Measurements from ENCODE around the gene DRD3. TPM values are rescaled to one million over a fixed set of nuclear protein-coding genes. Genes with fewer than 3 reads are reported as not detected.

DRD3 gene
- total RNA-seq, 2 experiments from 2014 or later = not detected

DNA sequence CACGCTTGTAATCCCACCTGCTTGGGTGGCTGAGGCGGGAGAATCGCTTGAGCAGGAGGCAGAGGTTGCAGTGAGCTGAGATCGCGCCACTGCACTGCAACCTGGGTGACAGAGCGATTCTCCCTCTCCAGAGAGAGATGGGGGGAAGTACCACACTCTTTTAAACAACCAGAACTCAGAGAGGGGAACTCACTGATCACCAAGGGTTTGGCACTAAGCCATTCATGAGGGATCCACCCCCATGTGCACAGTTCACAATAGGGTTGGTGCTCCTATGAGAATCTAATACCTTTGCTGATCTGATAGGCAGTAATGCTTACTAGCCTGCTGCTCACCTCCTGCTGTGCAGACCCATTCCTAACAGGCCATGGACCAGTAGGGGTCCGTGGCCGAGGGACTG lies 70.7 kb downstream of the DRD3 start:
- no peaks in the 10 kb centered on the region for H3K9me2 ChIP-seq (ENCODE audit: insufficient read depth, low read length)
- CTCF ChIA-PET (ENCODE audit: unreplicated experiment) = no interaction called here
- H3K79me2 ChIP-seq (ENCODE audit: insufficient read depth, low read depth, low read length) = no peaks in the 10 kb centered on the region
- no peaks in the 10 kb centered on the region for H4K20me1 ChIP-seq (ENCODE audit: insufficient read depth, low read length)
- no peak overlapping the region for H3K4me3 ChIP-seq (ENCODE audit: low read depth, low read length, poor library complexity, severe bottlenecking)
- TF ChIP-seq EZH2phosphoT487 (IDR thresholded peaks at IDR 0.05; ENCODE audit: borderline replicate concordance, low read depth, low read length) = no peak
- TF ChIP-seq, protein P1, sequence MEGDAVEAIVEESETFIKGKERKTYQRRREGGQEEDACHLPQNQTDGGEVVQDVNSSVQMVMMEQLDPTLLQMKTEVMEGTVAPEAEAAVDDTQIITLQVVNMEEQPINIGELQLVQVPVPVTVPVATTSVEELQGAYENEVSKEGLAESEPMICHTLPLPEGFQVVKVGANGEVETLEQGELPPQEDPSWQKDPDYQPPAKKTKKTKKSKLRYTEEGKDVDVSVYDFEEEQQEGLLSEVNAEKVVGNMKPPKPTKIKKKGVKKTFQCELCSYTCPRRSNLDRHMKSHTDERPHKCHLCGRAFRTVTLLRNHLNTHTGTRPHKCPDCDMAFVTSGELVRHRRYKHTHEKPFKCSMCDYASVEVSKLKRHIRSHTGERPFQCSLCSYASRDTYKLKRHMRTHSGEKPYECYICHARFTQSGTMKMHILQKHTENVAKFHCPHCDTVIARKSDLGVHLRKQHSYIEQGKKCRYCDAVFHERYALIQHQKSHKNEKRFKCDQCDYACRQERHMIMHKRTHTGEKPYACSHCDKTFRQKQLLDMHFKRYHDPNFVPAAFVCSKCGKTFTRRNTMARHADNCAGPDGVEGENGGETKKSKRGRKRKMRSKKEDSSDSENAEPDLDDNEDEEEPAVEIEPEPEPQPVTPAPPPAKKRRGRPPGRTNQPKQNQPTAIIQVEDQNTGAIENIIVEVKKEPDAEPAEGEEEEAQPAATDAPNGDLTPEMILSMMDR (conservative IDR thresholded peaks at IDR 0.05; ENCODE audit: low read length) = no peak
- H3K4me1 ChIP-seq (ENCODE audit: insufficient read depth, low read length, poor library complexity, severe bottlenecking) = no peaks in the 10 kb centered on the region
- no peaks in the 10 kb centered on the region for H3K9me3 ChIP-seq (ENCODE audit: low read length)
- DNase-seq (ENCODE audit: low spot score) = no peak
- no peak overlapping the region for H3K4me2 ChIP-seq (ENCODE audit: low read length)
- POLR2A ChIA-PET = no interaction called here
- no peaks in the 10 kb centered on the region for H3K36me3 ChIP-seq (ENCODE audit: insufficient read depth, low read length)
- no TSS peak for BruUV-seq (replicated peaks)
- H2AFZ ChIP-seq (ENCODE audit: low read length) = no peak overlapping the region
- no peak overlapping the region for H3K27ac ChIP-seq (ENCODE audit: low read depth, low read length, poor library complexity, severe bottlenecking)
- intact Hi-C loops (cut with micrococcal nuclease; ENCODE audit: unreplicated experiment) = no loop called here

DNA sequence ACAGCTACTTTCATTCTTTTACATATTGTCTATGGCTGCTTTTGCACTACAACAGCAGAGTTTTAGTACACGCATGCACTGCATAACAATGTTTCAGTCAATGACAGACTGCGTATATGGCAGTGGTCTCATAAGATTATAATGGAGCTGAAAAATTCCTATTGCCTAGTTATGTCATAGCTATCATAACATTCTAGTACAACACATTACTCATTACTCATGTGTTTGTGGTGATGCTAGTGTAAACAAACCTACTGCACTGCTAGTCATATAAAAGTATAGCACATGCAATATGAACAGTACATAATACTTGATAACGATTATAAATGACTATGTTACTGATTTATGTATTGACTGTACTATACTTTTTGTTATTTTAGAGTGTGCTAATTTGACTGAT lies 74.4 kb downstream of the DRD3 start:
- ChIA-PET POLR2A (interaction anchor here (0.6 to 0.7 kb wide), 2 partner anchors 518 to 580 kb away, joined by 3 read pairs; no protein-coding TSS in a partner anchor), CTCF (ENCODE audit: unreplicated experiment) (no interaction called here)
- no peaks in the 10 kb centered on the region for H3K4me1 ChIP-seq (ENCODE audit: insufficient read depth, low read length, poor library complexity, severe bottlenecking)
- H3K4me3 ChIP-seq (ENCODE audit: low read depth, low read length, poor library complexity, severe bottlenecking) = no peak overlapping the region
- H3K9me2 ChIP-seq (ENCODE audit: insufficient read depth, low read length) = no peaks in the 10 kb centered on the region
- no peaks in the 10 kb centered on the region for H3K9me3 ChIP-seq (ENCODE audit: low read length)
- H4K20me1 ChIP-seq (ENCODE audit: insufficient read depth, low read length) = no peaks in the 10 kb centered on the region
- no peak overlapping the region for H2AFZ ChIP-seq (ENCODE audit: low read length)
- no peak overlapping the region for H3K27ac ChIP-seq (ENCODE audit: low read depth, low read length, poor library complexity, severe bottlenecking)
- H3K4me2 ChIP-seq (ENCODE audit: low read length) = no peak overlapping the region
- intact Hi-C loops (cut with micrococcal nuclease; ENCODE audit: unreplicated experiment) = no loop called here
- no peak for TF ChIP-seq EZH2phosphoT487 (IDR thresholded peaks at IDR 0.05; ENCODE audit: borderline replicate concordance, low read depth, low read length)
- TF ChIP-seq, protein P1 (conservative IDR thresholded peaks at IDR 0.05; ENCODE audit: low read length) = no peak
- no peaks in the 10 kb centered on the region for H3K36me3 ChIP-seq (ENCODE audit: insufficient read depth, low read length)
- no peak for DNase-seq (ENCODE audit: low spot score)
- no TSS peak for BruUV-seq (replicated peaks)
- no peaks in the 10 kb centered on the region for H3K79me2 ChIP-seq (ENCODE audit: insufficient read depth, low read depth, low read length)

DNA sequence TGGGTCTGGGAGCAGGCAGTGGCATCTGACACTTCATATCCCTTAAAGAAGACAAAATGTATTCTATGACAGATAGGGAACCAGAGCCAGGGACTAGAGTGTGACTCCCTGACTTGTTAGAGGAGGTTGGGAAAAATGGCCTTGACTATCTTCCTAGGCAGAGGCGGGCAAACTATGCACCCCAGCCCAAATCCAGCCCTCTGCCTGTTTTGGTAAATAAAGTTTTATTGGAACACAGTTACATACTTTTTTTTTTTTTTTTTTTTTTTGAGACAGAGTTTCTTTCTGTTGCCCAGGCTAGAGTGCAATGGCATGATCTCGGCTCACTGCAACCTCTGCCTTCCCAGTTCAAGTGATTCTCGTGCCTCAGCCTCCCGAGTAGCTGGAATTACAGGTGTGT lies 75.0 kb downstream of the DRD3 start:
- H3K4me3 ChIP-seq (ENCODE audit: low read depth, low read length, poor library complexity, severe bottlenecking) = no peak overlapping the region
- H3K4me2 ChIP-seq (ENCODE audit: low read length) = no peak overlapping the region
- H3K9me3 ChIP-seq (ENCODE audit: low read length) = no peaks in the 10 kb centered on the region
- intact Hi-C loops (cut with micrococcal nuclease; ENCODE audit: unreplicated experiment) = no loop called here
- H3K79me2 ChIP-seq (ENCODE audit: insufficient read depth, low read depth, low read length) = no peaks in the 10 kb centered on the region
- TF ChIP-seq, protein P1 (conservative IDR thresholded peaks at IDR 0.05; ENCODE audit: low read length) = no peak
- TF ChIP-seq EZH2phosphoT487 (IDR thresholded peaks at IDR 0.05; ENCODE audit: borderline replicate concordance, low read depth, low read length) = no peak
- H3K4me1 ChIP-seq (ENCODE audit: insufficient read depth, low read length, poor library complexity, severe bottlenecking) = no peaks in the 10 kb centered on the region
- H3K36me3 ChIP-seq (ENCODE audit: insufficient read depth, low read length) = no peaks in the 10 kb centered on the region
- no peak overlapping the region for H2AFZ ChIP-seq (ENCODE audit: low read length)
- CTCF ChIA-PET (ENCODE audit: unreplicated experiment) = no interaction called here
- H3K27ac ChIP-seq (ENCODE audit: low read depth, low read length, poor library complexity, severe bottlenecking) = no peak overlapping the region
- no peak for DNase-seq (ENCODE audit: low spot score)
- no peaks in the 10 kb centered on the region for H3K9me2 ChIP-seq (ENCODE audit: insufficient read depth, low read length)
- POLR2A ChIA-PET = interaction anchor here (0.7 kb wide), 1 partner anchor 581 kb away, joined by 3 read pairs; no protein-coding TSS in a partner anchor
- no TSS peak for BruUV-seq (replicated peaks)
- H4K20me1 ChIP-seq (ENCODE audit: insufficient read depth, low read length) = no peaks in the 10 kb centered on the region
